ENCODE results near the gene NDUFS8. TPM values are rescaled to one million over a fixed set of nuclear protein-coding genes. Genes with fewer than 3 reads are reported as not detected.

The NDUFS8 gene
- total and polyA plus RNA-seq, 10 of the 15 experiments (the other 5 are each of a cell fraction or from before 2014, with no cell fraction given): 17.6 to 308 (median 120) TPM

- no peak for TF ChIP-seq ZBTB4 (CRISPR knock-in tag; IDR thresholded peaks at IDR 0.05)
- TF ChIP-seq TCF12 (IDR thresholded peaks at IDR 0.05; ENCODE audit: low read depth, low read length): no peak
- no peak for TF ChIP-seq IRF5 (IDR thresholded peaks at IDR 0.05; ENCODE audit: borderline replicate concordance)
- TF ChIP-seq FOXK2 (IDR thresholded peaks at IDR 0.05): no peak
- TF ChIP-seq NFIC (IDR thresholded peaks at IDR 0.05; ENCODE audit: low read depth, low read length): no peak
- no peak for TF ChIP-seq TCF7 (IDR thresholded peaks at IDR 0.05; ENCODE audit: borderline replicate concordance)
- no peak for TF ChIP-seq PBX3 (IDR thresholded peaks at IDR 0.05; ENCODE audit: insufficient replicate concordance, low read depth, low read length)
- TF ChIP-seq POLR2AphosphoS5 (IDR thresholded peaks at IDR 0.05; ENCODE audit: low read length): 0 out of 2 replicates have a peak, but pooled peaks have one; percentile 34
- TF ChIP-seq MAX (IDR thresholded peaks at IDR 0.05; ENCODE audit: low read depth, low read length): peak; percentile 52; the same call in 1 of the 2 replicates
- no peak for TF ChIP-seq YBX1 (IDR thresholded peaks at IDR 0.05)
- no peak for TF ChIP-seq RCOR1 (conservative IDR thresholded peaks at IDR 0.05; ENCODE audit: low read depth, low read length)
- TF ChIP-seq TARDBP (IDR thresholded peaks at IDR 0.05; ENCODE audit: borderline replicate concordance): no peak
- no peak for TF ChIP-seq PKNOX1 (IDR thresholded peaks at IDR 0.05)
- peak; percentile 94 for TF ChIP-seq IKZF1 (conservative IDR thresholded peaks at IDR 0.05)
- TF ChIP-seq BRCA1 (IDR thresholded peaks at IDR 0.05; ENCODE audit: low read depth, low read length): no peak
- no peak for TF ChIP-seq ZNF592 (IDR thresholded peaks at IDR 0.05)
Observed at GRCh38 chr11:68077617-68078582, 47.4 kb downstream of the NDUFS8 start (continued).

All from GM12878 (cell line).